Breast epithelium (tissue), 4 donors: ENCODE data around the gene ADCY2. TPM values are rescaled to one million over a fixed set of nuclear protein-coding genes. Genes with fewer than 3 reads are reported as not detected.
A peak's percentile ranks its signal among the peaks of the same experiment; 100 is the strongest.

Experiments
- DNase-seq, 2 donors: peaks; one replicate each; pipeline ENCODE4 v3.0.0-alpha.2; 2019; ENCODE audit warnings: low spot score in 2 of 2
- H3K27ac ChIP-seq, 2 donors: fragments of 200-600 bp; sonication (generic) in 1 of 2; one replicate each; pipeline ENCODE4 v1.5.1; 2016 to 2019; ENCODE audit warnings: mild to moderate bottlenecking in 1 of 2
- H3K27me3 ChIP-seq, 2 donors: fragments of 200-600 bp; sonication (generic) in 1 of 2; one replicate each; pipeline versions ENCODE4 v1.5.1 to v1.6.0; 2017 to 2019; ENCODE audit warnings: control low read depth in 1 of 2, mild to moderate bottlenecking in 1 of 2
- H3K36me3 ChIP-seq: fragments of 200-600 bp; one replicate; pipeline ENCODE4 v1.5.1; 2019
- H3K4me1 ChIP-seq, 2 donors: fragments of 200-600 bp; sonication (generic); one replicate each; pipeline ENCODE4 v1.5.1; 2016 to 2019; ENCODE audit warnings: control low read depth in 1 of 2
- H3K4me3 ChIP-seq, 3 donors: fragments of 200-600 bp; sonication (generic); 1 replicate in 2 of 3; 2 replicates in 1 of 3; pipeline ENCODE4 v1.5.1; 2016 to 2019; ENCODE audit warnings: mild to moderate bottlenecking in 3 of 3, moderate library complexity in 2 of 3
- H3K9me3 ChIP-seq, 2 donors: fragments of 200-600 bp; sonication (generic) in 1 of 2; one replicate each; pipeline ENCODE4 v1.5.1; 2016 to 2019; ENCODE audit warnings: control low read depth in 1 of 2
- POLR2A ChIP-seq: fragments of 450-650 bp; IDR thresholded peaks from one replicate; pipeline ENCODE4 v1.6.1; 2016; ENCODE audit warnings: antibody characterized with exemption, mild to moderate bottlenecking, moderate library complexity
- POLR2AphosphoS5 ChIP-seq, 3 donors: sonication (generic); formaldehyde crosslinking; IDR thresholded peaks; one replicate each; pipeline ENCODE4 v1.6.1; 2017; ENCODE audit warnings: antibody characterized with exemption in 3 of 3
- intact Hi-C: fragments of 100-400 bp; cut with DNase I; formaldehyde crosslinking; loops from one replicate; pipeline ENCODE4 v1.15.1; 2023; ENCODE audit warnings: low total_unique reads
- total RNA-seq, 3 donors: library from RNA; depleted of rRNA; stranded (reverse); fragments of >200 nt; gene quantifications; one replicate each; pipeline ENCODE4 v1.1.0, GENCODE V29; 2016
- TF ChIP-seq, protein P1 (sequence below), 3 donors: fragments of 450-650 bp; IDR thresholded peaks; one replicate each; pipeline ENCODE4 v1.5.1; 2016 to 2017; ENCODE audit warnings: antibody characterized with exemption in 3 of 3, mild to moderate bottlenecking in 3 of 3, moderate library complexity in 3 of 3

ADCY2 gene
- total RNA-seq, 3 donors from 2014 or later, result 3.8 to 30.1 (median 4.9) TPM

GRCh38 chr5:7815892-7816534 is 420.1 kb downstream of the ADCY2 start:
- no peaks in the 10 kb centered on the region for H3K27me3 ChIP-seq
- no peak overlapping the region for H3K4me3 ChIP-seq
- H3K36me3 ChIP-seq, result no peaks in the 10 kb centered on the region
- peak; percentile 34 to 78 for DNase-seq
- no peak overlapping the region for H3K27ac ChIP-seq
- no peaks in the 10 kb centered on the region for H3K9me3 ChIP-seq
- no peak for TF ChIP-seq POLR2A
- TF ChIP-seq, protein P1, sequence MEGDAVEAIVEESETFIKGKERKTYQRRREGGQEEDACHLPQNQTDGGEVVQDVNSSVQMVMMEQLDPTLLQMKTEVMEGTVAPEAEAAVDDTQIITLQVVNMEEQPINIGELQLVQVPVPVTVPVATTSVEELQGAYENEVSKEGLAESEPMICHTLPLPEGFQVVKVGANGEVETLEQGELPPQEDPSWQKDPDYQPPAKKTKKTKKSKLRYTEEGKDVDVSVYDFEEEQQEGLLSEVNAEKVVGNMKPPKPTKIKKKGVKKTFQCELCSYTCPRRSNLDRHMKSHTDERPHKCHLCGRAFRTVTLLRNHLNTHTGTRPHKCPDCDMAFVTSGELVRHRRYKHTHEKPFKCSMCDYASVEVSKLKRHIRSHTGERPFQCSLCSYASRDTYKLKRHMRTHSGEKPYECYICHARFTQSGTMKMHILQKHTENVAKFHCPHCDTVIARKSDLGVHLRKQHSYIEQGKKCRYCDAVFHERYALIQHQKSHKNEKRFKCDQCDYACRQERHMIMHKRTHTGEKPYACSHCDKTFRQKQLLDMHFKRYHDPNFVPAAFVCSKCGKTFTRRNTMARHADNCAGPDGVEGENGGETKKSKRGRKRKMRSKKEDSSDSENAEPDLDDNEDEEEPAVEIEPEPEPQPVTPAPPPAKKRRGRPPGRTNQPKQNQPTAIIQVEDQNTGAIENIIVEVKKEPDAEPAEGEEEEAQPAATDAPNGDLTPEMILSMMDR (IDR thresholded peaks at IDR 0.05), result peak in 2 of 3 donors; percentile 65 to 69
- no peaks in the 10 kb centered on the region for H3K4me1 ChIP-seq
- intact Hi-C loops, result loop anchor here (1.0 kb wide), 1 partner anchor 9 kb away; no protein-coding TSS in a partner anchor

GRCh38 chr5:7816535-7816901 is 420.6 kb downstream of the ADCY2 start:
- TF ChIP-seq, protein P1 (IDR thresholded peaks at IDR 0.05), result no peak
- TF ChIP-seq POLR2AphosphoS5 (IDR thresholded peaks at IDR 0.05), result no peak
- no peak for TF ChIP-seq POLR2A
- no peak for DNase-seq
- Histone ChIP-seq H3K4me3 (no peak overlapping the region), H3K9me3 (no peaks in the 10 kb centered on the region), H3K4me1 (no peaks in the 10 kb centered on the region), H3K27ac (no peak overlapping the region), H3K27me3 (no peaks in the 10 kb centered on the region), H3K36me3 (no peaks in the 10 kb centered on the region)
- intact Hi-C loops, result loop anchor here (1.0 kb wide), 1 partner anchor 9 kb away; no protein-coding TSS in a partner anchor

DNA sequence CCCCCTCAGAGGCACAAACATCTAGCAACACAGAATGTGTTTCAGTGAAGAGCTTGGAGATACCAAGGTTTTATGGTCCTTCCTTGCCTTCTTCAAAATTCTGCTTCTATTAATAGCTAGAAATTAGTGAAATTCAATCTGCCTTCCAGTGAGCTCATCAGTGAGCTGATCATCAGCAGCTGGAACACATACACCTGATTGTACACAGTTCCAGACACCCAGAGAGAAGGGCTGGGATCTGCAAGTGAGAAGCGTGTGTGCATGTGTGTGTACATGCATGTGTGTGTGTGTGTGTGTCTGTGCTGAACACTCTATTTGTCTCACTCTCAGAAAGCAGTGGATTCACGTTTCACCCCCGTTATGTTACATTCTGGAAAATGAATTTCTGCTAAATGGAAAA is 426.5 kb downstream of the ADCY2 start:
- Histone ChIP-seq H3K36me3 (no peaks in the 10 kb centered on the region), H3K4me3 (no peak overlapping the region), H3K4me1 (no peaks in the 10 kb centered on the region), H3K9me3 (no peaks in the 10 kb centered on the region), H3K27ac (no peak overlapping the region), H3K27me3 (no peaks in the 10 kb centered on the region)
- intact Hi-C loops, result no loop called here
- TF ChIP-seq, protein P1 (IDR thresholded peaks at IDR 0.05), result no peak
- TF ChIP-seq POLR2A, result no peak
- no peak for TF ChIP-seq POLR2AphosphoS5 (IDR thresholded peaks at IDR 0.05)
- DNase-seq, result no peak

- Histone ChIP-seq H3K27ac (no peak overlapping the region), H3K4me1 (no peaks in the 10 kb centered on the region), H3K4me3 (no peak overlapping the region), H3K27me3 (no peaks in the 10 kb centered on the region), H3K36me3 (no peaks in the 10 kb centered on the region), H3K9me3 (no peaks in the 10 kb centered on the region)
- DNase-seq, result no peak
- TF ChIP-seq POLR2AphosphoS5 (IDR thresholded peaks at IDR 0.05) (no peak), POLR2A (no peak)
- TF ChIP-seq, protein P1 (IDR thresholded peaks at IDR 0.05), result no peak
- intact Hi-C loops, result no loop called here
Observed at GRCh38 chr5:7823594-7823993, 427.7 kb downstream of the ADCY2 start.

DNA sequence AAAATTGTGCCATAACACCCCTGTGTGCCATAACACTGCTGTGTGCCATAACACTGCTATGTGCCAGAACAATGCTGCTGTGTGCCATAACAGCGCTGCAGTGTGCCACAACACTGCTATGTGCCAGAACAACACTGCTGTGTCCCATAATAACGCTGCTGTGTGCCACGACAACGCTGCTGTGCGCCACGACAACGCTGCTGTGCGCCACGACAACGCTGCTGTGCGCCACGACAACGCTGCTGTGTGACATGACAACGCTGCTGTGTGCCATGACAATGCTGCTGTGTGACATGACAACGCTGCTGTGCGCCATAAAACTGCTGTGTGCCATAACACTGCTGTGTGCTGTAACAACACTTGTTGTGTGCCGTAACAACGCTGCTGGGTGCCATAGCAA is 429.1 kb downstream of the ADCY2 start:
- Histone ChIP-seq H3K4me1 (no peaks in the 10 kb centered on the region), H3K27ac (no peak overlapping the region), H3K36me3 (no peaks in the 10 kb centered on the region), H3K9me3 (no peaks in the 10 kb centered on the region), H3K27me3 (no peaks in the 10 kb centered on the region), H3K4me3 (no peak overlapping the region)
- no peak for DNase-seq
- TF ChIP-seq POLR2A (no peak), POLR2AphosphoS5 (IDR thresholded peaks at IDR 0.05) (no peak)
- TF ChIP-seq, protein P1 (IDR thresholded peaks at IDR 0.05), result no peak
- intact Hi-C loops, result loop anchor here (1.0 kb wide), 1 partner anchor 9 kb away; no protein-coding TSS in a partner anchor
